Endothelial cell of umbilical vein (primary cell): Measurements from ENCODE around the gene HDAC11.

Experiments used
- EZH2 ChIP-seq: IDR thresholded peaks from 2 replicates; pipeline ENCODE4 v1.6.1; 2012; ENCODE audit warnings: borderline replicate concordance, low read depth, mild to moderate bottlenecking, moderate library complexity, low read length, inconsistent platforms; ENCODE audit not compliant: severe bottlenecking
- POLR2A ChIP-seq: IDR thresholded peaks from 2 replicates; pipeline ENCODE4 v1.6.1; 2012; ENCODE audit warnings: low read depth, mild to moderate bottlenecking, control low read depth, low read length
- POLR2AphosphoS5 ChIP-seq: IDR thresholded peaks from 2 replicates; pipeline ENCODE4 v1.6.1; 2012; ENCODE audit warnings: low read depth, mild to moderate bottlenecking, control low read depth, low read length, moderate library complexity; ENCODE audit not compliant: insufficient read depth
- TF ChIP-seq, protein P1 (sequence below), 2 donors: IDR thresholded peaks; 1 replicate in 1 of 2; 2 replicates in 1 of 2; pipeline ENCODE4 v1.5.1; 2011; ENCODE audit warnings: low read length in 2 of 2, mild to moderate bottlenecking in 2 of 2, moderate library complexity in 2 of 2, control low read depth in 1 of 2, inconsistent platforms in 1 of 2, low read depth in 1 of 2; ENCODE audit not compliant: insufficient read depth in 1 of 2; ENCODE audit errors: extremely low read depth in 1 of 2

DNA sequence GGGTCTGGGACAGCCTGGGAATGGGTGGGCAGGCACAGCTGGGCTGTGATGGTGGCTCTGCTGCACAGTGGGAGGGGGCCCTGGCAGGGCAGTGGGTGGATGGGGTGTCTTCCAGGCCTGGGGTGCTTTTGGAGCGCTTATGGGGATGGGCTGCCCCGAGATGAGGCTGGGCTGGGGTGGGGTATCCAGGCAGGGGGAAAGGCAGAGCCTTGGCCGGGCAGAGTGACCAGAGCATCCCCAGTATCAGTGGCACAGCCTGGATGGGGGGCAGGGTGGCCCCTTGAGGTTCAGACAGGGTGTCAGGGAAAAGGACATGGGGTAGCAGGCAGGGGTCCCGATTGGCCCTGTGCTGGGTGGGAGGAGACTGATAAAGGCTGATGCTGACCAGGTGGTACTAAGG lies 26.6 kb downstream of the HDAC11 start:
- TF ChIP-seq, protein P1, sequence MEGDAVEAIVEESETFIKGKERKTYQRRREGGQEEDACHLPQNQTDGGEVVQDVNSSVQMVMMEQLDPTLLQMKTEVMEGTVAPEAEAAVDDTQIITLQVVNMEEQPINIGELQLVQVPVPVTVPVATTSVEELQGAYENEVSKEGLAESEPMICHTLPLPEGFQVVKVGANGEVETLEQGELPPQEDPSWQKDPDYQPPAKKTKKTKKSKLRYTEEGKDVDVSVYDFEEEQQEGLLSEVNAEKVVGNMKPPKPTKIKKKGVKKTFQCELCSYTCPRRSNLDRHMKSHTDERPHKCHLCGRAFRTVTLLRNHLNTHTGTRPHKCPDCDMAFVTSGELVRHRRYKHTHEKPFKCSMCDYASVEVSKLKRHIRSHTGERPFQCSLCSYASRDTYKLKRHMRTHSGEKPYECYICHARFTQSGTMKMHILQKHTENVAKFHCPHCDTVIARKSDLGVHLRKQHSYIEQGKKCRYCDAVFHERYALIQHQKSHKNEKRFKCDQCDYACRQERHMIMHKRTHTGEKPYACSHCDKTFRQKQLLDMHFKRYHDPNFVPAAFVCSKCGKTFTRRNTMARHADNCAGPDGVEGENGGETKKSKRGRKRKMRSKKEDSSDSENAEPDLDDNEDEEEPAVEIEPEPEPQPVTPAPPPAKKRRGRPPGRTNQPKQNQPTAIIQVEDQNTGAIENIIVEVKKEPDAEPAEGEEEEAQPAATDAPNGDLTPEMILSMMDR (IDR thresholded peaks at IDR 0.05; ENCODE audit: extremely low read depth in 1 of 2, insufficient read depth in 1 of 2, low read depth in 1 of 2, low read length in 2 of 2): no peak
- TF ChIP-seq POLR2A (no peak), POLR2AphosphoS5 (no peak), EZH2 (no peak)
